NCI-H146 treated with DMSO at 0.1 percent for 48 hours (cell line): ENCODE results near the gene CCDC74A.
"Not testable (repeated sequence)": the region's sequence is repeated elsewhere in the genome, so short reads cannot be mapped to it uniquely, and the experiment has no call there.

ENCODE experiments used
- DNase-seq: peaks from one replicate; lab custom pipeline; 2025; ENCODE audit not compliant: unreplicated experiment; lab: John Stamatoyannopoulos, UW

The CCDC74A gene

GRCh38 chr2:131556998-131557397 lies 29.3 kb downstream of the CCDC74A start:
- DNase-seq, result no peak

- DNase-seq, result no peak
Measured at GRCh38 chr2:131557558-131558321, 30.1 kb downstream of the CCDC74A start.

GRCh38 chr2:131566371-131566770 lies 38.7 kb downstream of the CCDC74A start:
- DNase-seq, result no peak

- DNase-seq, result no peak
Measured at GRCh38 chr2:131567891-131568290, 40.2 kb downstream of the CCDC74A start.

- DNase-seq, result not testable (repeated sequence)
Measured at GRCh38 chr2:131568401-131568800, 40.7 kb downstream of the CCDC74A start.

- DNase-seq, result no peak
Measured at GRCh38 chr2:131572175-131572574, 44.5 kb downstream of the CCDC74A start.

- DNase-seq, result no peak
Measured at GRCh38 chr2:131577812-131578211, 50.1 kb downstream of the CCDC74A start.

GRCh38 chr2:131580187-131580586 lies 52.5 kb downstream of the CCDC74A start:
- no peak for DNase-seq
